Activated CD8-positive, alpha-beta memory T cell treated with anti-CD3 and anti-CD28 coated beads for 48 hours (primary cell): ENCODE results near the gene OTOP3.

Source experiments
- DNase-seq, 3 experiments: peaks; one replicate each; pipeline ENCODE4 v3.0.0-alpha.2; 2020; ENCODE audit warnings: low read depth in 2 of 3, low spot score in 2 of 3

OTOP3 gene

DNA sequence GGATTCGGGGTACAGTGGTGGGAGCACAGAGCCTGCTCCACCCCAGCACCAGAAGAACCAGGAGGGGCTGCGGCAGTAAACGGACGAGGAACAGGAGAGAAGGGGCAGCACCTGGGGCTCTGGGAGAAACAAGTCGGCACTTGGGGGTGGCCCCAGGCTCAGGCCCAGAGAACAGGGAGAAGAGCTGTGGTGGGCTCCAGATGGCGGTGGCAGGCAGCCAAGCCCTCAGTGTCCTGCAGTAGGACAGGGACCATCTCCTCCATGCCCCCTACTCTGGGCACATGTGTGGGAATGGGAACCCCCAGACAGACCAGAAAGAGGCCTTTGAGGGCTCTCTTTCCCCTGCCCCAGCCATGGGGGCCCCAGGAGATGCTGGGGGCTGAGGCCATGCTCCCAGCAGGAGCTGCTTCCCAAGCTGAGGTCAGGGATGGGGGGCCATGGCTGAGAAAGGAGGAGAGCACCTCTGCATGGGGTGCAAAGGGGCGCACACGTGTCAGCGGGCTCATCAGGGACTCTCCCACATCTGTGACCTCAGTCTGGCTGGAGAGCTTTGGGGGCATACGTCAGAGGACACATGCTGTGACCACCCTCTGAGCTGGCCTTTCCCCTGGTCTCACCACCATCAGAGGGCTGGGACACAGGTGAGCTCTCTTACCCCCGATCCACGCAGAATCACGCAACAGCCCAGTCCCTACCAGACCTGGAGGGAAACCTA is 19.4 kb upstream of the OTOP3 start:
- no peak for DNase-seq

DNA sequence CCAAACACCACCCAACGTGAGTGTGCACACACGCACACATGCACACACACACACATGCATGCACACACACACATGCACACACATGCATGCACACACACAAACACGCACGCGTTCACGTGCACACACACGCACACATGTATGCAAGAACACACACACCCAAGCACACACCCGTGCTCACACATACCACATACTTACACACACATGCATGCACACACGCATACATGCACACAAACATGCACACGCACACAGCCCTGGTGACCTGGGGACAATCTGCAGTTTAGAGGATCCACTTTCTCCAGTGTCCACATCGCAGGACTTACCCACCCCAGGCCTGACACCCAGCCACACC is 18.9 kb upstream of the OTOP3 start:
- DNase-seq = no peak

DNA sequence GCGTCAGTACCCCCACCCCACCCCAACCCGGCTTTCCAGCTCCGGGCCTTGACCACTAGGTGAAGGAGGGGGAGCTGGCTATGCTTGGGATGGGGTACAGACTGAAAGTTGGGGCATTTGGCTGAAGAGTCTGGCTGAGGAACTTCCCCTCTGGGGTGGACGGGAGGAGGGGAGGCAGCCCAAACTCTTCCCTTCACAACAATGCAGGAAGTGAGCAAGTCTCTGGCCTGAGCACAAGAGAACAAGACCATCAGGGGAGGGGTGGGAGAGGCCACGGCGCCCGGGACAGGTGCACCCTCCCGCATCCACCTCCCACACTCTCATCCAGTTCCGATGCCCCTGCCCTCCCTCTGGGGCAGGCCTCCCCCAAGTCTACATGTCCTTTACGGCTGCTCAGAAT is 18.3 kb upstream of the OTOP3 start:
- DNase-seq = no peak

DNA sequence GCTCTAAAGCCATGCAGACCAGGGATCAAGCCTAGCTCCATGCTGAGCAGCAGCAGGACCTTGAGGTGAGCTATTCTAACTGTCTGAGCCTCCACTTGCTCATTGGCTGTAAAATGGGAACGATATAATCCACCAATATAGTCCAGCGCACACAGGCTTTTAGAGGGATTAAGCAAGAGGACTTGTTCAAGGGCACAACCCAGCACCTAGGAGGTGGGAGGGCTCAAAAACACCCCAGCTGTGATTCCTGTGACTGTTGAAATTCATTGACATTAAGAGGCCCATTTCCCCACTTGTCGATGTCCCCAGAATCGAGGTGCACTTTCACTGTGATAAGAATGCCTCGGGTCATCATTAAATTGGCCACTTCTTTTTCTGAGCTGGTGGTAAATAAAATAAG is 16.8 kb upstream of the OTOP3 start:
- no peak for DNase-seq

DNA sequence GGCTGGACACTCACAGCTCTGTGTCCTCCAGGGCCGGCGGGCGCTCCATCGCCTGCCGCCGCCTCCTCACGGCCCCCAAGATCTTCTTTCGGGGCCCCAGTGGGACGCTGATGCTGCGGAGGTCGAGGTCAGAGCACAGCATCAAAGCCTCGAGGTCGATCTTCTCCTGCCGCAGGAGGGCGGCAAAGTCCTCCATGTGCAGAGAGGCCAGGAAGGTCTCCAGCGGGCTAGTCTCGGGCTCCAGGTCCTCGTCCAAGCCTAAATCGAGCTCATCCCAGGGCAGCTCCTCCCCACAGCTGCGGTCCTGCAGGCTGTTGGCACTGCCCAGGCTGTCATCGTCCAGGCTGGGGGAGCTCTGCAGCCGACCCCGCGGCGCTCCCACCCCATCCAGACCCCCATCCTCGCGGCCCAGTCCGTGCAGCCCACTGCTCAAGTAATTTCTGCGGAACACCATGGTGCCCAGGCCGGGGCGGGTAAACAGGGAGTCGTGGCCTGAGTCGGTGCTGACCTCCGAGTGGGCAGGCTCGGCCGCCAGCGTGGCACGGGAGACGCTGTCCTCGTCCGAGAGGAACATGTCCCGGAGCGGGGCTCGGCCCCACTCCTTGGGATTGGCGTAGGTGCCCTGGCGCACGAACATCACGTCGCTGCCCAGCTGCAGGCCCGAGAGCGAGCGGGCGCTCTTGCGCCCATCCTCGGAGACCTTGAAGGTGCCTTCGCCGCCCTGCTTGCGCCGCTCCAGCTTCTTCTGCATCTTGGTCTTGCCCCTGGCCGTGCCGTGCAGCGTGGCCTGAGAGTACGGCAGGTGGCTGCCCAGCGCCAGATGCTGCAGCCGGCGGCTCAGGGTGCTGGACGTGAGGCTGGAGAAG is 16.0 kb upstream of the OTOP3 start:
- no peak for DNase-seq

DNA sequence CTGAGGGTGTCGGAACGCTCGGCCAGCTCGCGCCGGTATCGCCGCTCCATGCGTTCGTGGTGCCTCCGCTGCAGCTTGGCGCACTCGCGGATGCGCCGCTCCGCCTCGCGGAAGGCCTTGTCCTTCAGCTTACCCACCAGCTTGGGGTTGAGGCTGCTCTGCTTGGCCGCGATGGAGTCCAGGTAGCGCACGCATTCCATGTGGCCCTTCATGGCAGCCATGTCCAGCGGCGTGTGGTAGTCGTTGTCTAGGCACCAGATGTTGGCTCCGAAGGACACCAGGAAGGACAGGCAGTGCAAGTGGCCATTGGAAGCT is 15.4 kb upstream of the OTOP3 start:
- no peak for DNase-seq

DNA sequence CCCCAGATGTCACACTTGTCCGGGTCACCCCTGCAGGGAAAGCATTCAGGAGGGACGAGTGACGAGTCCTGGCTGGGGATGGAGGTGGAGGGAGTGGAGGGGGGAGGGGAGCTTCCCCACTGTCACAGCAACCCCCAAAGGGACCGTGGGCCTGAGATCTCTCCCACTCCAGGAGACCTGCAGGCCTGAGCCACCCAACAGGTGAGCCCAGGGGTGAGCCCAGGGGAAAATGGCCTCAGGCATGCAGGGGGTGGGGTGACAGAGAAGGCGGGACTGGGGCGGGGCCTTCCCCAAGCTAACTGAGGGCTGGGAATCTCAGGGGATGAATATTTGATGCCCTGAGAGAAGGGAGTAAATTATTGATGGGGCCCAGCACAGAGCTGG is 15.1 kb upstream of the OTOP3 start:
- DNase-seq = no peak

DNA sequence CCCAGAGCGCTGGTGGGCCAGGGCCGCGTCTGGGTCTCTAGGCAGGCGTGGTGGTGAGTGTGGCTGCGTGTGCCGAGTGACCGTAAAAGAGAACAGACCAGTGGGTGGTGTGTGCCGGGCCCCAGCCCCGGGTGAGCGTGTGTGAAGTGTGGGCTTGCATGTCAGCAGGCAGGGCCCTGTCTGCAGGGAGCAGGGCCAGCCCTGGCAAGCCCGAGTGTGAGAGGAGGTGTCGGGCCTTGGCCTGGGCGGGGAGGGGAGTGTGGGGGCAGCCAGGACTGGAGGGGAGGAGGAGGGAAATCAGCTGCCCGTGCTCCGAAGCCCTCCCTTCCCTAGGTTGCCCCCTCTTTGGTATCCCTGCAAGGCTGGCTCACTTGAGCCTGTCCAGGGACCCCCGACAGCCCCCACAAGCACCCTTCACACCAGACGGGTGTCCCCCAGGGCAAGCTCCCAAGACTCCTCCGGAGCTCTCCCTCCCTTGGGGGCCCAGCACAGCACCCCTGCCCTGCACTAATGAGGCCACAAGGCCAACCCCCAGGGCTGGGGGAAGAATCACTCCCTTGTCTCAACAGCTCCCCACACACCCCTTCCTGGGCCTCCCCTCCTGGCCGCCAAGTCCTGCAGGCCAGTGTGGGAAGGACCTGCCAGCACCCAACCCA is 14.5 kb upstream of the OTOP3 start:
- DNase-seq = no peak

DNA sequence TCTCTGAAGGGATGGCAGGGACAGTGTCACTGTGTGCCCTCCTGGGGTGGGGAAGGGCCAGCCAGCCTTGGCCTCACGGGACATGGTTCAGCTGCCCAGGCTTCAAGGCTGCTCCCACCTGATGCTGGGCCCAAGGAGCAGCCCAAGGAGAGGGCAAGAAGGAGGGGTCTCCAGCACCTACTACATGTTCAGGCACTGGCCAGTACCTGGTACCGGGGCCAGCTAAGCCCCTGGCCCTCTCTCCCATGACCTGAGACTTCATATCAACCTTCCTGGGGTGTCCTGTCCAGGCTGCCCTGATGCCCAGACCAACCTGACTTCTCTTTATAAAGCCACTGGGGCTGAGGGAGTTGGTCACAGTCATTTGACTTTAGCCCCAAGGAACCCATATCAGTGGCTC is 13.9 kb upstream of the OTOP3 start:
- no peak for DNase-seq

DNA sequence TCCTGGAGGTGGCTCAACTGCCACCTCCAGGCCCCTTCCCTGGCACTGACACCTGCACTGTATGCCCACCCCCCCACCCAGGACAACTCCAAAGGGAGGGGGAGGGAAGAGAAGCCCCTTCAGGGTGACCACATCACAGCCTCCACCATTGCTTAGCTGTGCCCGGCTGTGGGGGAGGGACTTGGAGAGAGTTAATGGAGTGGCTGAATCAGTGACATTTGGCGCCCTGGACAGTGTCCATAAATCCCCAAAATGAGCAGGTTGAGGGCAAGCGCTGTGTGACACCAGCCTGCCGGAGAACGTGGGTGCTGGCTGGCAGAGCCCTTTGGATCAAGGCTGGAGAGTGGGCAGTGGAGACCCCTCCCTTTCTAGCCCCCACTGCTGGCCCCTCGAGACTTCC is 13.5 kb upstream of the OTOP3 start:
- no peak for DNase-seq

DNA sequence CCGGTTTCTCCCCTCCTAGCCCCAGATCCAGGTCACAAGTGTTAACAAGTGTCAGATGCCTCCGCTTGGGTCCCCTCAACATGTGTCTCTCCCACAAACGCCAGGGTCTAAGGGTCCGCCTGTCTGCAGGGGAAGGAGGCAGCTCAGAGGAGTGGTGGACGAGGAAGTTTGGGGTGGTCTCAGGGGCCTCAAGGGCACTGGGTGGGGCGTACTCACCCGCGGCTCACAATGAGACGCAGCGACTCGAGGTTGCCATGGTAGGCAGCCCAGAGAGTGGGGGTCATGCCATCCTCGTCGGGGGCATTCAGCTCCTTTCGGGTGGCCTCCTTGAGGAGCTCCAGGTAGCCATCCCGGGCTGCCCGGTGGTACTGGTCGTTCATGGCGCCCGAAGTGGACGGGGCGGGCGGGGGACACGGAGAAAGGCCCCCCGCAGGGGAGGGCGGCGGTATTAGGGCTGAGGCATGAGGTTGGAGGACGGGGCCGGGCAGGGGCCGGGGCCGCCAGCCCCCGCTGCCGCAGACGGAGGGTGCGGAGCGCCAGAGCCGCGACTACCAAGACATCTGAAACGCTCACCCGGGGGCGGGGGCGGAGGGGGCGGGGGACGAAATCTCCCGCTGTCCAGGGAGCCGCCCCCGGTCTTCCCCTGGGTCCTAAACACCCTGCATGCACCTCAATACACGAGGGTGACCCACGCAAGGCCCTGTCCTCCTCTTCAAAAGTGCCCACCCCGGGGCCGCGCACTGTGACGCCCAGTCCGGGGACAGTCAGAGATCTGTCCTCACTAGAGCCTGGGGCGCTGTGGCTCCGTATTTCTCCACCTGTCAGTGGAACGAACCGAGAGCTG is 12.8 kb upstream of the OTOP3 start, which contains the start of gene USH1G:
USH1G (minus strand) TSS at position 562 of the 844 bp plus-strand sequence; CDS start at position 380, 182 bp downstream.
- no peak for DNase-seq

DNA sequence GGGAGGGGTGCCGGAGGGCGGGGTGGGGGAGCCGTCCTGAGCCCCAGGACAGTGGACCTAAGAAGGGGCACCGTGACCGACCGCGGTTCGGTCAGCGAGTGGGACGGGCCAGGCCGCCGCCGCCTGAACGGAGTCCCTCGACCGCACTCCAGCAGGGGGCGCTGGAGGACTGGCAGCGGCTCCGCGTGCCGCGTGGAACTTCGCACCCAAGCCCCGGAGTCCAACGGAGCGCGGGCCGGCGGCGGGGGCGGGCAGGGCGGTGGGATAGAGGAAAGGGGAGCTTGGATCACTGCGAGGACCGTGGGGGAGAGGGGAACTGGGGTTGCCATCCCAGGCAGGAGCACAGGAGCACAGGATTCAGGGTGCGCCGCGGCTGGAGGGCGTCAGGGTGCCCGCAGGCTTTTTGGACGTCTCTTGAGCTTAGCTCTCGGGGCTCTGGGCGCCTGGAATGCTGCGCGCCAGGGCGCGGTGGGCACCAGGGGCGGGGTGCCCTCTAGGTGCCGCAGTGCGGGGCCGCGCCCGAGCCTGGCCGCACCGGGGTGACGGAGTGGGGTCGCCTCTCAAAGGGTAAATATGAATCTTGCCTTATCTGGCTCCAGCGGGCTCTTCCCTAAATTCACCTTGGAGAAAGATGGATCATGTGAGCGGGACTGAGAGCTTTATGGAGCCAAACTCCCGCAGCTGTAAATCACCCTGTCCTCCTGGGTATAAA is 12.0 kb upstream of the OTOP3 start:
- DNase-seq = peak; percentile 37 to 87 (median 75)

DNA sequence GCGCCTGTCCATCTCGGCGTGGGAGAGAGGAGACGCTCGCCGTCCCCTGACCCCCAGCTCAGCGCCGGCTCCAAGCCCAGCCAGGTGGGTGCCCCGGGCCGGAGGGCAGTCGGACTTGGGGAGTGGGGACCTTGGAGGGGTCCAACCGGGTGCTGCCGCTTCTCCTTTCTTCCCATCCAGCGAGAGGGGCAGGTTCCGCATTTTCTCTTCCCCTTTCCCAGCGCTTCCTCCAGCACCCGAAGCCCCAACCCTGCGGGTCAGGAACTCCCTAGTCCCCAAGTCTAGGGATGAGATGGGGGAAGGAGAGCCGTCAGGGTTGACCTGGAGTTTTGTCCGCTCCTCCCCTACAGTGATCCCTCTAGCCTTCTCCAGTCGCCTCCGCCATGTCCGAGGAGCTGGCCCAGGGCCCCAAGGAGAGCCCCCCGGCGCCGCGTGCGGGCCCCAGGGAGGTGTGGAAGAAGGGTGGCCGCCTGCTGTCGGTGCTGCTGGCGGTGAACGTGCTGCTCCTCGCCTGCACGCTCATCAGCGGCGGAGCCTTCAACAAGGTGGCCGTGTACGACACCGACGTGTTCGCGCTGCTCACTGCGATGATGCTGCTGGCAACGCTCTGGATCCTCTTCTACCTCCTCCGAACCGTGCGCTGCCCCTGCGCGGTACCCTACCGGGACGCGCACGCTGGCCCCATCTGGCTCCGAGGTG is 11.3 kb upstream of the OTOP3 start, which contains the start of gene OTOP2:
OTOP2 (plus strand) TSS at position 24 of the 699 bp plus-strand sequence; CDS start at position 384, 360 bp downstream.
- no peak for DNase-seq

DNA sequence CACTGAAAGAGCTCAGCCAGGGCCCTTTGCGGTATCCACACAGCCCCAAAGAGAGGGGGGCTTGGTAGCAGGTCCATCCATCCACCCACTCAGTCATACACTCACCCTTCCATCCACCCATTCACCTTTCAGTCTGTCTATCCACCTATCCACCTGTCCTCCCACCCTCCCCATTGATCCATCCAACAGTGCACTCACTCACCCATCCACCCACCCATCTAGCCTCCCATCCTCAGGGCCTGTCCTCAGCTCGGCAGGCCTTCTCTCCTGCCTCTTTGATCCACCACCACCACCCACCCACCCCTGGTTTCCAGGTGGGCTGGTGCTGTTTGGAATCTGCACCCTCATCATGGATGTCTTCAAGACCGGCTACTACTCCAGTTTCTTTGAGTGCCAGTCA is 10.5 kb upstream of the OTOP3 start:
- DNase-seq = no peak

DNA sequence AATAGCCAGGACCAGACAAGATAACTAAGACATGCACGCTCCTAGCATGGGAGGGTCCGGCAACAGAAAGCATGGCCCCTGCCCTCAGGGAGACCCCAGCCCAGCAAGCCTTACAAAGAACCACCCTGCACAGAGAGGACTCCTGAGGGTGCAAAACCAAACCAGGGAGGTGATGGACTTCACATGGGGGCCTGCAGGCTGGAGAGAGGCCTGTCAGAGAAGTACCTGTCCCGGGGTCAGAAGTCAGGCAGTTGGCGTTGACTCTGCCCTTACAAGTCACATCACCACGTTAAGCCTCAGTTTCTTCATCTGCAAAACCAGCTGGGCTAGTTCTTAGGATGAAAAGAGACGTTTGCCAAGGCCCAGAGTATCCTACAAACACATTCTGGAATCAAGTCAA is 6.9 kb upstream of the OTOP3 start:
- DNase-seq = no peak

DNA sequence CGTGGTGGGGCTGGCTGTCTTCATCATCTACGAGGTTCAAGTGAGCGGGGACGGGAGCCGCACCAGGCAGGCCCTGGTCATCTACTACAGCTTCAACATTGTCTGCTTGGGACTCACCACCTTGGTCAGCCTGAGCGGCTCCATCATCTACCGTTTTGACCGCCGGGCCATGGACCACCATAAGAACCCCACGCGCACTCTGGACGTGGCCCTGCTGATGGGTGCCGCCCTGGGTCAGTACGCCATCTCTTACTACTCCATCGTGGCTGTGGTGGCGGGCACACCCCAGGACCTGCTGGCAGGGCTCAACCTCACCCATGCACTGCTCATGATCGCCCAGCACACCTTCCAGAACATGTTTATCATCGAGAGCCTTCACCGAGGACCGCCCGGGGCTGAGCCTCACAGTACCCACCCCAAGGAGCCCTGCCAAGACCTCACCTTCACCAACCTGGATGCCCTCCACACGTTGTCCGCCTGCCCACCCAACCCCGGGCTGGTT is 5.1 kb upstream of the OTOP3 start:
- no peak for DNase-seq

DNA sequence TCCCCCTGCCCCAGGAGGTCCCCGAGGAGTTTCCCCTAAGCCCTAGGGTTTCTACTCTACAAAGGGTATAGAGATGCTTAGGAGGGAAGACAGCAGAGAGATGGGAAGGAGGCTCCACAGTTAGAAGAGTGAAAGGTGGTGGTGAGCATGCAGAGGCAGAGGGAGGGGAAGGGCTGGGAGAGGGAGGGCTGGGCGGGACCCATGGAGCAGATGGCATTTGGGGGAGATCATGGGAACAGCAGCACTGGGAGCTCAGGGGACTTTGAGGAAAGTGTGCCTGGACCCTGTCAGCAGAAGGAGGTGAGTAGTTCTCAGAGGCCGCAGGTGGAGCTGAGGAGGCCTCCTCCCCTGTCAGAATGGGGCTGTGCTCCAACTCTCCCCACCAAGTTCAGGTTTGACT is 650 bp upstream of the OTOP3 start:
- no peak for DNase-seq

DNA sequence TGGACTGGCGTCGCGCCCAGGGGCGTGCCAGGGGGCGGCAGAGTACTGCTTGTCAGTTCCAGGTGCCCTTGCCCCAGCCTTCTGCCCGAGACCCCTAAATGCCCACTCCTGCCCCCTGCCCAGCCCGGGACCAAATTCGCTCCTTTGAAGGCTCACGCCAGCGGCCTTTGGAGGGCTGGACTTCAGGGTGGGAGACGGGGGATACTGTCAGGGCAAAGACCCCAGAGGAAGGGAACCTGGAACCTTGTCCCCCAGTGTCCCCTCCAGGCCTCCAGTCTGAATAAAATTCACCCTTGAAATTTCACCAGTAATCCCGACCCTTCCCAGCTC is 737 bp downstream of the OTOP3 start:
- DNase-seq = no peak

DNA sequence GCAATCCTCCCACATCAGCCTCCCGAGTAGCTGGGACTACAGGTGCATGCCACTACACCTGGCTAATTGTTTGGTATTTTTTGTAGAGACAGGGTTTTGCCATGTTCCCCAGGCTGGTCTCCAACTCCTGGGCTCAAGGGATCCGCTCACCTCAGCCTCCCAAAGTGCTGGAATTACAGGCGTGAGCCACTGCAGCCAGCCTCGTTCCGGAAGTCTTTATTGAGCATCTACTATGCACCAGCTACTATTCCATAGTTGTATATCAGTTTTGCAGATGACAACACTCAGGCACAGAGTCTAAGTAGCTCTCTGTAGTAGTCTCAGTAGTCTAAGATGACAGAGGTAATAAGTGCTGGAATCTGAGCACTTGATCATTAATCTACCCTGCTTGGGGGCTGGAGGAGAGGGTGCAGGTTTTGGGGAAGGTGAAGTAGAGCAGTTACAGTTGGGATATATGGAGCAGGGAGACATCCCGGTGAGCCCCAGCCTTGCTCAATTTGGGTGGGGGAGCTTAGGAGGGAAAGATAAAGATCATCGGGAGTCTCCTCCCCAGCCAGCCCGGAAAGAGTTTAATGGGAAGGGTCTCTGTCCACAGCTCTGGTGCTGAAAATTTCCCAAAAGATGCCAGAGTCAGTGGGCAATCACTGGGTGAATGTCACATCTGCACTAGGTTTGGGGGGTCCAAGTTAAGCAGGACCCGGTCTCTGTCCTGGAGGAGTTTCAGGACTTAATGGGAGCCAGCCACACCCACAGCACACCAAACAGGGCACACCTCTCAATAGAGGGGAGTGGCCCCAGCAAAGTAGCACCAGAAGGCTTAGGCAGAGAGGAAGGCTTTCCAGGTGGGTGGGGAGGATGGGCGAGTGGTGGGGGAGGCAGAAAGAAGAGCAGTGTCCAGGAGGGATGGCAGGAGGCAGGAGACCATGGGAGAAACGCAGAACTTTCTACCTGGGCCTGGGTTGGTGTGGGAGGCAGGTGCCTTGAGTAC is 1.7 kb downstream of the OTOP3 start:
- DNase-seq = no peak
